Measurements from ENCODE around the gene MACROD2.

GRCh38 chr20:14197097-14197496 lies 201.8 kb downstream of the MACROD2 start:
- TF ChIP-seq CTCF (IDR thresholded peaks at IDR 0.05) (no peak), EP300 (IDR thresholded peaks at IDR 0.05) (no peak)

Measured in tibial nerve (tissue), 4 donors.